ACHN (cell line): ENCODE measurements around the gene PARD3.
"Not testable (repeated sequence)": the region's sequence is repeated elsewhere in the genome, so short reads cannot be mapped to it uniquely, and the experiment has no call there.

ENCODE experiments used
- DNase-seq: peaks from one replicate; pipeline ENCODE4 v3.0.0-alpha.2; 2015
- in situ Hi-C: cut with HindIII; loops from 2 replicates; pipeline ENCODE4 v1.10.0; 2017; ENCODE audit warnings: low sequenced_read_pairs, low pct_ligation_motif_present, low pct_unique_long_range_greater_than_20kb

PARD3 gene

DNA sequence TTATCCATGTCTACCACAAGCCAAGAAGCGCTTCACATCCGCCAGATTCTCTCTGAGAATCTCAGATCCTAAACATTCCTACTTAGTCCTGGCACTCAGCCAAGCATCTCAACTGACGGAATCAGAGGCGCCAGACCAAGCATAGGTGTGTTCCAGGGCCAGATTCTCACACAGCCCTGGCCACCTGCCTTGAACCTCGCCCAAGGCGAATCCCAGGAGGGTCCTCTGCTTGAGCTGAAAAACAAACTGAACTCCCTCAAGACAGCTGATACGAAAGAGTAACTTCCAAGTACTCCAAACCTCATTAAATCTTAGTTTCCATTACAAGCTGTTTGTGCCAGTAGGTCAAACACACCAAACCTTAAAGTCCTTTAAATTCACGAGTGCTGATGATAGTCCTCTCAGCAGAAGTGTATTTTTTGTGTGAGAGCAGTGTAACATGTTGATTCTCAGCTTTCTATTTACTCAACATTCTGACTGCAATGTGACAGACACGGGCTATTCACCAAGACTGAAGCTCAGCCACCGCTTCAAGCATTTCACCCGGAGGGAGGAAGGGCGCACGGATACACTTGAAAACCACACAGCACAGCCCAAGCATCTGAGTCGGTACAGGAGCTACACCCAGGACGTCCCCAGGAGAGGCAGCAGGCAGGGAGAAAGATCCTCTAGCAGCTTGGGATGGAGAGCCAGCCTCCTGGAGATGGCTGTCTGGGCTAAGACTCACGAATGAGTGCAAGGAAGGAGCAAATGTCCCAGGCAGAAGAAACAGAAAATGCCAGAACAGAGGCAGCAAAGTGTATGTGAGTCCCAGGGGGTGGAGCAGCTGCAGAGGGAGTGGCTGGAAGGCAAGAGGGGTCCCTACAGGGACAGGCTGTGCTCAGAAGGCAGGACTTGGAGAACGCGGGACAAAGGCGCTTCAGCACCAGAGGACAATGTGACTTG lies 6.0 kb downstream of the PARD3 start:
- peak; percentile 67 for DNase-seq
- in situ Hi-C loops: no loop called here

DNA sequence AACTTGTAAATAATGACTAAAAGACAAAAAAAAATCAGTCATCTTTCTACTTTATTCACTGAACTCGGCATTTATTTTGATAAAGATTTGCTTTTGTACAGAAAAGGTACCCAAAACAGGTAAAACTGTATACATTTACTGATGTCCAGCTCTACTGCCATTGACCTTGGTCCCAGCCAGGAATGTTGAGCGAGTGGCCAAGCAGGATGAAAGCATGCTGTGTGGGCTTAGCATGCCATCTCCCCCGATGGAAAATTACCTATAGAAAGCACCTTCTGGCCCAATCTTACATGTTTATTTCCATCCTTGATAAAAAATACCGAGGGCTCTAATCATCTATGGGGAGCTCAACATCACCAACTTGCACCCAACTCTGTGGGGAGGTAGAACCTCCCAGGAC lies 6.8 kb downstream of the PARD3 start:
- in situ Hi-C loops: no loop called here
- DNase-seq: no peak

GRCh38 chr10:34804306-34804705 lies 10.8 kb downstream of the PARD3 start:
- in situ Hi-C loops: no loop called here
- DNase-seq: peak; percentile 56

- in situ Hi-C loops: no loop called here
- DNase-seq: no peak
Measured at GRCh38 chr10:34802692-34803091, 12.4 kb downstream of the PARD3 start.

DNA sequence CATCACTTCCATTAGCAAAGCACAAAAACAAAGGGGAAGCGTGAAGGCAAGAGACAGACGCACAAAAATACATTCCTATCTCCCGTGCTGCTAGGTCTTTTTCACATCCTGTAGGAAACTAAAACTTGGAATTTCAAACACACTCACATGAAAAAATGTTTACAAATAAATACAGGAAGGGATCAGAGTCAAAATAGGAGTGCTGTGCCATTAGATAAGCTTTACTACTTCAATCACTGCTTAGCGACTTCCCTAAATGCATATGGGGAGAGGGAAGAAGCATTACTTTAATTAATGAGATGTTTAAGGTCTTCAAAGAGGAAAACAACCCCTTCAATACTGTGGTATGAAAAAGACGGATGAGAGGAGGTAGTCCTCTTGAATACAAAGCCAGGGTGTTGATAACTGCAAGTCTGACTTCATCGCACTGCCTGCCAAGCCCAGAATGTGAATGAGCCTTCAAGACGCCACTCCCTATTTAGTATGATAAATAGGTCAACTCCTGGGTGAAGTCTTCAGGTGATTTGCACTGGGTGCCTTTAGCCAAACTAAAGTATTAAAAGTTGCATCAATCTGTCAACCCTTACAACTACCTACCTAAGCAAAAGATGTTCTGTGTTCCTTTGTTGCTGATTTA lies 13.9 kb downstream of the PARD3 start:
- in situ Hi-C loops: no loop called here
- DNase-seq: no peak

DNA sequence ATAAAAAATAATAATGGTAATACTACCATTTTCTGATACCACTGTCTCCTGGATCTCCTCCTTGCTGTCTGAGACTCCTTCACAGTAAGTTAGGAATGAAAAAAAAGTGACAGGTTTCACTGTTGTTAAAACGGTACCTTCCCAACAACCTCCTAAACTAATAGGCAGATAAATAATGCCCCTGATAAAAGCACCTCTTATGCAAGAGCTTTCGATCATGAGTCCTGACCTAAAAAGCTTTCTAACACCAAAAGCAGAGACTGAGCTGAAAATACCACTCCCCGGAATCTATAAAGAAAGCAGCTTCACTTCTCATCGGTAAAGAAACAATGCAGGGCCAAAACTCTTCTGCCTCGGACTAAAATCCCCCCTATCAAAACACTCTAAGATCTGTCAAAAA lies 14.5 kb downstream of the PARD3 start:
- in situ Hi-C loops: no loop called here
- DNase-seq: no peak

DNA sequence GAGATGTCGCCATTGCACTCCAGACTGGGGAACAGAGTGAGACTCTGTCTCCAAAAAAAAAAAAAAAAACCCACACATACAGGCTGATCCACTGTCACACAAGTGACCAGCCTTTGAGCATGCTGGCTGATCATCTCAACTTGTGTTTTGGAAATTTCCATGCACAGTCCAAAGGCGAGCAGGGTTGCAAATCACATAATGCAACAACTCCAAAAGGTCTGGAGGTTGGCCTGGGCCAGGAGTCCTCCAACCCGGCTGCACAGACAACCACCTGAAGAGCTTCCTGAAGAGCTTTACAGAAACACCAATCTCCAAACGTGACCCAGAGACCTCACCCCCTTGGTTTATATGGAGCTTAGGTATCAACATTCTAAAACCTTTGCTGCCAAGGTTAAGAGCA lies 16.4 kb downstream of the PARD3 start:
- no peak for DNase-seq
- in situ Hi-C loops: no loop called here

- DNase-seq: no peak
- in situ Hi-C loops: no loop called here
Measured at GRCh38 chr10:34797155-34797554, 17.9 kb downstream of the PARD3 start.

- DNase-seq: no peak
- in situ Hi-C loops: no loop called here
Measured at GRCh38 chr10:34796133-34796532, 19.0 kb downstream of the PARD3 start.

- in situ Hi-C loops: no loop called here
Measured at GRCh38 chr10:34795334-34795733, 19.8 kb downstream of the PARD3 start.

DNA sequence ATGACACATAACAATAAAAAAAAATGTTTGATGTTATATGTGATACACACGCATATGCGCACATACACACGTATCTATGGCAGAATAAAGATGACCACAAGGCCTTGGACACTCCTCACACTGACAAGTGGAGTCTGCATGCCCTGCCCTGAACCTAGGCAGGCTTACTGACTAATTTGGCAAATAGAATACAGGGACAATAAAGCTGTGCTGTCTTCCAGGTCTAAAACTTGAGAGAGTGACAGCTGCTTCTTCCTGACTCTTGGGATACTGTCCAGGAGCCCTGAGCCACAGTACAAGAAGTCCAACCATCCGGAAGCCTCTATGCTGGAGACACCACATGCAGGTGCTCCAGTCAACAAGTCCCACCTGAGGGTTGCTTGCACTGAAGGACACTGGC lies 20.3 kb downstream of the PARD3 start:
- DNase-seq: no peak
- in situ Hi-C loops: no loop called here

More at GRCh38 chr10:34795334-34795733, 19.8 kb downstream of the PARD3 start:
- DNase-seq: no peak

DNA sequence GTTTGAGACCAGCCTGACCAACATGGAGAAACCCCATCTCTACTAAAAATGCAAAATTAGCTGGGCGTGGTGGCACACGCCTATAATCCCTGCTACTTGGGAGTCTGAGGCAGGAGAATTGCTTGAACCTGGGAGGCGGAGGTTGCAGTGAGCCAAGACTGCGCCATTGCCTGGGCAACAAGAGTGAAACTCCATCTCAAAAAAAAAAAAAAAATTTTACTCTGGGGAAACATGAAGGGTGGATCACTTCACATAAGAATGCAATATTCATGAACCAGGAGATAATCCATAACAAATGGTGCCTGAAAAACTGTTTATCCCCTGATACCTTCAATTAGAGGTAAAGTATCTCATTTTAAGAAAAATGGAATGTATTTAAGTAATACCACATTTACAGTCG lies 21.5 kb downstream of the PARD3 start:
- in situ Hi-C loops, DNase-seq: not testable (repeated sequence)

- in situ Hi-C loops: no loop called here
- DNase-seq: no peak
Measured at GRCh38 chr10:34792881-34793280, 22.2 kb downstream of the PARD3 start.

GRCh38 chr10:34791947-34792346 lies 23.1 kb downstream of the PARD3 start:
- in situ Hi-C loops: no loop called here
- no peak for DNase-seq

GRCh38 chr10:34791228-34791627 lies 23.9 kb downstream of the PARD3 start:
- in situ Hi-C loops: no loop called here
- DNase-seq: no peak

DNA sequence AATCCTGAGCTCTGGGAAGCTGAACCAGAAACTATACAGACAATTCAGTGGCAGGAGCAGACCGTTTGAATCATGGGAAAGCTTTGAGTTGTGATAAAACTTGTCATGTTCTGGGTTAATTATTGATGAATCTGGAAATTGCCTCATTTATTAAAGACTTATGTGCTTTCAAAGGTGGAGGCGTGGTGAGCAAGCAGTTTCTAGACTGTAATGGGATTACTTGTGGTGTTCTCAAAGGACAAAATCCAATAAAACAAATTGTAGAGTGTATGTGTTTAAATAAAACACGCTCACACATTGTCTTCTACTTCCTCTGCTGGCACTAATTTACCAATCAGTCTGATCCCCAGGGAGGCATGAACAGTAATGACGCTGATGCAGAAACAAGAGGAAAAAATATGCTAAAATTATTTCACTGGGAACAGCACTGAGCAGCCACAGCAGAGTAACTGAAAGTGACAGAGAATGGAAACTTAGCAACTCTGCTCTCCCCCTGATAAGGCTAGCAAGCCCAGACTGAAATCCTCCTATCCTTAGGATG lies 25.1 kb downstream of the PARD3 start:
- in situ Hi-C loops: no loop called here
- peak; percentile 80 for DNase-seq

DNA sequence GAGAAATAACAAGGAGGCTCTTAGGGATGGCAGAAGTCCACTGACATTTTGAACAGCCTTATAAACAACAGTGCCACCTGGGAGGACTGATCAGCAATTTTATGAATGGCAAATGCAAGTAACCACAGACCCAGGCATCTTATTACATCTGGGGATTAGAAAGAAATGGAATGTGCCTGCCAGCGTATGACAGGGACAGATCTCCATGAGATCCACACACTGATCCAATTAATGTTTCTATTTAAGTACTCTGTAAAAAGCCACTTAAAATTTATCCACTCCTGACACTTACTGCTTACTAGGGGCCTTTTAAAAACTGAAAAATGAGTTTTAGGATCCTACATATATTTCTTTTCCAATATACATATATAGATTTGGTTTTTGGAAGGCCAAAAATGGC lies 28.6 kb downstream of the PARD3 start:
- DNase-seq: no peak
- in situ Hi-C loops: no loop called here

- no peak for DNase-seq
Measured at GRCh38 chr10:34781711-34782110, 33.4 kb downstream of the PARD3 start.

DNA sequence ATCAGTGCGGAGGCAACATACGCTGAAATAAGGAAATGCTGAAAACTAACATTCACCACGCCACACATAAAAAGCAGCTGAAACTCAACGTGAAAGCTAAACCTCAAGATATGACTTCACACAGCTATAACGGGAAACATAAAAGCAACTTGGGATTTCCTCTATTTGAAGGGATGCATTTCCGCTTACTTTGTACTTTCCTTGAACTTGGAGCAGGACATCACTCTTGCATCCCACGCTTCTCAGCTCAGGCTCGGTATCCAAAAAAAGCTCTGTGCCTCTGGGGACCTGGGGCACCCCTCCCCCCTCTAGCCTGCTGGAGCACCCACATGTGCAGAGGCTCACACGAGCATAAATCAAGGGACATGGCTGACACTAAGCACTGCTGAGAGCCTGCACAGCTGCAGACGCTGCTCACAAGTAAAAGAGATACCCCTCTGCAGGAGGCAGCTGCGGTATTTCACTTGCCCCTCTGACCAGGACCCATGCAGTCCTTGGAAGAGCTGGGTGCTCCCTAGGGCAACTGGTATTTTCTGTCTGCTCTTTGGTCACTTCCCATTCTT lies 34.2 kb downstream of the PARD3 start:
- in situ Hi-C loops: no loop called here
- no peak for DNase-seq

More at GRCh38 chr10:34781711-34782110, 33.4 kb downstream of the PARD3 start:
- in situ Hi-C loops: no loop called here
